ENCODE results near the gene AGBL1. TPM values are rescaled to one million over a fixed set of nuclear protein-coding genes. Genes with fewer than 3 reads are reported as not detected.
"Not testable (repeated sequence)": the region's sequence is repeated elsewhere in the genome, so short reads cannot be mapped to it uniquely, and the experiment has no call there.

The AGBL1 gene
- total and polyA plus RNA-seq, 2 donors (not counting 3 experiments of a cell fraction or from before 2014, with no cell fraction given), result not detected

DNA sequence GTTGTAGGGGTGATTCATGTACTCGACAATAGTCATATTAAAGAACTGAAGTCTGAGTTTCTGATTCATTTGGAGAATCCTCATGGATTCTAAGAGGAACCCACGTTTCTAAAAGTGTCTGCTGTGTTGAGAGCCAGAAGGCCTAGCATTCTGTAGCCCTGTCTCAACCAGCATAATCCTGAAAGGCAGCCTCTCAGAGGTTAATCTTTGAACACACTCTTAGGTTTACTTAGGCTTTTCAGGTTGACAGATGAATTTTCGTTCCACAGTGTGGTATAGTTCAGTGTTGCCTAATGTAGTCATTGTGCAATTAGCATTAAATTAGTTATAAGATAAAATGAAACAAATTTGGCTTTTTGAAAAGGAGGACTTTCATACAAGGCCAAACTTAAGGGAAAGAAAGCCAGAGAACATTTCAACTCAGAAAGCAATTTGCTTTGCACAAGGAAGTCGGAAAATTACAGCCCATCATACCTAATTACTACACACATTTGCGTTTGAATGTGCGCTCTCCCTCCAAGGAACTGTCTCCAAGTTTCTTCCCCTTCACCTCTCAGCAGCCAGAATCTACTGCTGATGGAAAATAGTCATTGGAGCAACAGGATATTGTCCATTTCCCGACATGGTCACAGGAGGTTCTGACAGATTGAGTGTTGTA lies 42.0 kb downstream of the AGBL1 start:
- ChIA-PET POLR2A (no interaction called here), CTCF (no interaction called here)
- Histone ChIP-seq H3K4me1 (ENCODE audit: control insufficient read depth, extremely low read depth, insufficient read depth, low read length) (no peaks in the 10 kb centered on the region), H3K4me3 (replicated peaks in 1 of 3; ENCODE audit: insufficient read depth in 1 of 3, low read depth in 1 of 3, low read length in 3 of 3) (no peak overlapping the region), H3K27me3 (ENCODE audit: control insufficient read depth in 2 of 2, insufficient read depth in 2 of 2, low read length in 2 of 2) (no peaks in the 10 kb centered on the region), H3K27ac (ENCODE audit: insufficient read depth, low read depth, low read length) (no peak overlapping the region), H3K79me2 (ENCODE audit: control insufficient read depth, insufficient read depth, low read length) (no peaks in the 10 kb centered on the region), H3K9me1 (replicated peaks; ENCODE audit: control insufficient read depth, extremely low read depth, insufficient read depth, low read length) (no peaks in the 10 kb centered on the region), H3K9me3 (replicated peaks; ENCODE audit: control insufficient read depth, insufficient read depth, low read length) (no peaks in the 10 kb centered on the region), H3K4me2 (ENCODE audit: insufficient read depth, low read length) (no peak overlapping the region), H3K9ac (replicated peaks; ENCODE audit: extremely low read depth, insufficient read depth, low read length) (no peak overlapping the region), H2AFZ (ENCODE audit: low read depth, low read length) (no peak overlapping the region), H4K20me1 (replicated peaks; ENCODE audit: control insufficient read depth, extremely low read depth, insufficient read depth, low read length) (no peaks in the 10 kb centered on the region), H3K36me3 (ENCODE audit: control insufficient read depth in 2 of 2, extremely low read depth in 1 of 2, insufficient read depth in 2 of 2, low read length in 2 of 2) (no peaks in the 10 kb centered on the region)
- no peak for TF ChIP-seq JUN (IDR thresholded peaks at IDR 0.05; ENCODE audit: borderline replicate concordance, insufficient read depth, insufficient read length, low read depth)
- TF ChIP-seq EZH2 (IDR thresholded peaks at IDR 0.05; ENCODE audit: borderline replicate concordance, low read depth, low read length, severe bottlenecking), result no peak
- TF ChIP-seq POLR2A (IDR thresholded peaks at IDR 0.05; ENCODE audit: low read depth, low read length), result no peak
- TF ChIP-seq MYC (IDR thresholded peaks at IDR 0.05; ENCODE audit: low read depth, low read length), result no peak
- TF ChIP-seq, protein P1, sequence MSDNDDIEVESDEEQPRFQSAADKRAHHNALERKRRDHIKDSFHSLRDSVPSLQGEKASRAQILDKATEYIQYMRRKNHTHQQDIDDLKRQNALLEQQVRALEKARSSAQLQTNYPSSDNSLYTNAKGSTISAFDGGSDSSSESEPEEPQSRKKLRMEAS (IDR thresholded peaks at IDR 0.05; ENCODE audit: insufficient read depth, insufficient read length), result no peak
- TF ChIP-seq, protein P2, sequence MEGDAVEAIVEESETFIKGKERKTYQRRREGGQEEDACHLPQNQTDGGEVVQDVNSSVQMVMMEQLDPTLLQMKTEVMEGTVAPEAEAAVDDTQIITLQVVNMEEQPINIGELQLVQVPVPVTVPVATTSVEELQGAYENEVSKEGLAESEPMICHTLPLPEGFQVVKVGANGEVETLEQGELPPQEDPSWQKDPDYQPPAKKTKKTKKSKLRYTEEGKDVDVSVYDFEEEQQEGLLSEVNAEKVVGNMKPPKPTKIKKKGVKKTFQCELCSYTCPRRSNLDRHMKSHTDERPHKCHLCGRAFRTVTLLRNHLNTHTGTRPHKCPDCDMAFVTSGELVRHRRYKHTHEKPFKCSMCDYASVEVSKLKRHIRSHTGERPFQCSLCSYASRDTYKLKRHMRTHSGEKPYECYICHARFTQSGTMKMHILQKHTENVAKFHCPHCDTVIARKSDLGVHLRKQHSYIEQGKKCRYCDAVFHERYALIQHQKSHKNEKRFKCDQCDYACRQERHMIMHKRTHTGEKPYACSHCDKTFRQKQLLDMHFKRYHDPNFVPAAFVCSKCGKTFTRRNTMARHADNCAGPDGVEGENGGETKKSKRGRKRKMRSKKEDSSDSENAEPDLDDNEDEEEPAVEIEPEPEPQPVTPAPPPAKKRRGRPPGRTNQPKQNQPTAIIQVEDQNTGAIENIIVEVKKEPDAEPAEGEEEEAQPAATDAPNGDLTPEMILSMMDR (IDR thresholded peaks at IDR 0.05; ENCODE audit: extremely low read depth in 1 of 2, insufficient read depth in 1 of 2, low read depth in 1 of 2, low read length in 2 of 2), result no peak
- no peak for TF ChIP-seq GATA2 (IDR thresholded peaks at IDR 0.05; ENCODE audit: insufficient read depth, insufficient read length, low read depth, low read length)
- TF ChIP-seq FOS (IDR thresholded peaks at IDR 0.05; ENCODE audit: borderline replicate concordance, insufficient read depth, low read length), result no peak
- no peak for TF ChIP-seq POLR2AphosphoS5 (IDR thresholded peaks at IDR 0.05; ENCODE audit: insufficient read depth, low read depth, low read length)
- intact Hi-C loops (cut with micrococcal nuclease) (loop anchor here (10.0 kb wide), 1 partner anchor 1733 kb away; no protein-coding TSS in a partner anchor), dilution Hi-C loops (cut with MboI; ENCODE audit: extremely low pct_ligation_motif_present, low sequenced_read_pairs) (no loop called here)
- no TSS peak for BruUV-seq (replicated peaks)
- FAIRE-seq (no peak), DNase-seq (ENCODE audit: low read depth, low spot score) (no peak)

- DNase-seq (ENCODE audit: low read depth, low spot score); FAIRE-seq; H3K4me3 ChIP-seq (replicated peaks in 1 of 3; ENCODE audit: insufficient read depth in 1 of 3, low read depth in 1 of 3, low read length in 3 of 3); H3K9me1 ChIP-seq (replicated peaks; ENCODE audit: control insufficient read depth, extremely low read depth, insufficient read depth, low read length); H2AFZ ChIP-seq (ENCODE audit: low read depth, low read length); CTCF ChIA-PET; H3K9me3 ChIP-seq (replicated peaks; ENCODE audit: control insufficient read depth, insufficient read depth, low read length); H3K4me2 ChIP-seq (ENCODE audit: insufficient read depth, low read length); H3K27me3 ChIP-seq (ENCODE audit: control insufficient read depth in 2 of 2, insufficient read depth in 2 of 2, low read length in 2 of 2); H3K27ac ChIP-seq (ENCODE audit: insufficient read depth, low read depth, low read length); H3K4me1 ChIP-seq (ENCODE audit: control insufficient read depth, extremely low read depth, insufficient read depth, low read length); H3K79me2 ChIP-seq (ENCODE audit: control insufficient read depth, insufficient read depth, low read length); POLR2A ChIA-PET; H3K9ac ChIP-seq (replicated peaks; ENCODE audit: extremely low read depth, insufficient read depth, low read length); BruUV-seq (replicated peaks); H4K20me1 ChIP-seq (replicated peaks; ENCODE audit: control insufficient read depth, extremely low read depth, insufficient read depth, low read length); H3K36me3 ChIP-seq (ENCODE audit: control insufficient read depth in 2 of 2, extremely low read depth in 1 of 2, insufficient read depth in 2 of 2, low read length in 2 of 2); dilution Hi-C loops (cut with MboI; ENCODE audit: extremely low pct_ligation_motif_present, low sequenced_read_pairs): not testable (repeated sequence)
- intact Hi-C loops (cut with micrococcal nuclease), result loop anchor here (10.0 kb wide), 1 partner anchor 1732 kb away; no protein-coding TSS in a partner anchor
These were observed 43.2 kb downstream of the AGBL1 start for GRCh38 chr15:86122691-86123391.

All from endothelial cell of umbilical vein (primary cell).